ENCODE results near the gene PASK.

GRCh38 chr2:241074065-241074818, 75.0 kb downstream of the PASK start:
- TF ChIP-seq TCF12 (IDR thresholded peaks at IDR 0.05; ENCODE audit: low read depth) (no peak), RAD21 (IDR thresholded peaks at IDR 0.05; ENCODE audit: low read depth) (no peak), EGR1 (IDR thresholded peaks at IDR 0.05) (no peak), ZBTB7A (IDR thresholded peaks at IDR 0.05; ENCODE audit: low read depth) (no peak)
